Activated B cell treated with CpG ODN at 0.5 μM for 24 hours (primary cell): ENCODE data around the gene C2orf68. TPM values are rescaled to one million over a fixed set of nuclear protein-coding genes. Genes with fewer than 3 reads are reported as not detected.

Source experiments
- ATAC-seq: fragments of 200-7000 bp; cut with Tn5 transposase; one replicate; pipeline ENCODE4 v1.10.0; 2021; ENCODE audit warnings: low read depth, mild to moderate bottlenecking, moderate library complexity
- CTCF ChIA-PET: fragments of 350-600 bp; sonication (Branson Sonifier 250); formaldehyde crosslinking; loops from one replicate; lab custom pipeline; 2021; ENCODE audit warnings: antibody characterized with exemption; lab: Charles Lee
- POLR2A ChIA-PET: fragments of 350-600 bp; sonication (Branson Sonifier 250); formaldehyde crosslinking; loops from one replicate; lab custom pipeline; 2021; ENCODE audit warnings: antibody characterized with exemption; lab: Charles Lee
- DNase-seq: peaks from one replicate; pipeline ENCODE4 v3.0.0; 2022
- H3K27ac Mint-ChIP-seq: one replicate; pipeline ENCODE4 v1.8.0; 2020; ENCODE audit warnings: mixed read lengths
- H3K27me3 Mint-ChIP-seq: one replicate; pipeline ENCODE4 v1.8.0; 2021; ENCODE audit warnings: mixed read lengths
- H3K36me3 Mint-ChIP-seq: one replicate; pipeline ENCODE4 v1.8.0; 2021; ENCODE audit warnings: low read depth, mixed read lengths
- H3K4me1 Mint-ChIP-seq: one replicate; pipeline ENCODE4 v1.8.0; 2021; ENCODE audit warnings: mixed read lengths
- H3K4me3 Mint-ChIP-seq: one replicate; pipeline ENCODE4 v1.8.0; 2020; ENCODE audit warnings: mild to moderate bottlenecking, mixed read lengths
- H3K9me3 Mint-ChIP-seq: one replicate; pipeline ENCODE4 v1.8.0; 2020; ENCODE audit warnings: mixed read lengths
- intact Hi-C: fragments of 100-400 bp; cut with micrococcal nuclease; formaldehyde crosslinking; loops from one replicate; pipeline ENCODE4 v1.15.1; 2024
- total RNA-seq: library from RNA; stranded (reverse); gene quantifications from 2 replicates; pipeline ENCODE4 v1.2.3, GENCODE V29; 2022
- TF ChIP-seq, protein P1 (sequence below): fragments of 200-600 bp; IDR thresholded peaks from one replicate; pipeline ENCODE4 v1.8.0; 2022; ENCODE audit warnings: antibody characterized with exemption, mild to moderate bottlenecking

C2orf68 gene
- total RNA-seq, 1 donor from 2014 or later = 61.5 TPM

GRCh38 chr2:85646166-85646565 is 34.3 kb upstream of the C2orf68 start:
- Mint-ChIP-seq H3K4me3 (no peak overlapping the region), H3K27me3 (no peaks in the 10 kb centered on the region), H3K9me3 (no peaks in the 10 kb centered on the region), H3K36me3 (peaks cover 90% of the 10 kb centered on the region), H3K27ac (no peak overlapping the region), H3K4me1 (peaks cover 24% of the 10 kb centered on the region)
- intact Hi-C loops = no loop called here
- no peak for DNase-seq
- TF ChIP-seq, protein P1, sequence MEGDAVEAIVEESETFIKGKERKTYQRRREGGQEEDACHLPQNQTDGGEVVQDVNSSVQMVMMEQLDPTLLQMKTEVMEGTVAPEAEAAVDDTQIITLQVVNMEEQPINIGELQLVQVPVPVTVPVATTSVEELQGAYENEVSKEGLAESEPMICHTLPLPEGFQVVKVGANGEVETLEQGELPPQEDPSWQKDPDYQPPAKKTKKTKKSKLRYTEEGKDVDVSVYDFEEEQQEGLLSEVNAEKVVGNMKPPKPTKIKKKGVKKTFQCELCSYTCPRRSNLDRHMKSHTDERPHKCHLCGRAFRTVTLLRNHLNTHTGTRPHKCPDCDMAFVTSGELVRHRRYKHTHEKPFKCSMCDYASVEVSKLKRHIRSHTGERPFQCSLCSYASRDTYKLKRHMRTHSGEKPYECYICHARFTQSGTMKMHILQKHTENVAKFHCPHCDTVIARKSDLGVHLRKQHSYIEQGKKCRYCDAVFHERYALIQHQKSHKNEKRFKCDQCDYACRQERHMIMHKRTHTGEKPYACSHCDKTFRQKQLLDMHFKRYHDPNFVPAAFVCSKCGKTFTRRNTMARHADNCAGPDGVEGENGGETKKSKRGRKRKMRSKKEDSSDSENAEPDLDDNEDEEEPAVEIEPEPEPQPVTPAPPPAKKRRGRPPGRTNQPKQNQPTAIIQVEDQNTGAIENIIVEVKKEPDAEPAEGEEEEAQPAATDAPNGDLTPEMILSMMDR = no peak
- ChIA-PET CTCF (interaction anchor here (1.9 kb wide), 1 partner anchor 9 kb away, joined by 12 read pairs; no protein-coding TSS in a partner anchor), POLR2A (no interaction called here)
- ATAC-seq = no peak

GRCh38 chr2:85644909-85645308 is 33.0 kb upstream of the C2orf68 start:
- DNase-seq (no peak), ATAC-seq (no peak)
- POLR2A ChIA-PET = no interaction called here
- TF ChIP-seq, protein P1 = no peak
- Mint-ChIP-seq H3K4me1 (peaks cover 24% of the 10 kb centered on the region), H3K27ac (no peak overlapping the region), H3K9me3 (no peaks in the 10 kb centered on the region), H3K4me3 (no peak overlapping the region), H3K27me3 (no peaks in the 10 kb centered on the region), H3K36me3 (peaks cover 94% of the 10 kb centered on the region)
- intact Hi-C loops = no loop called here
- CTCF ChIA-PET = interaction anchor here (1.9 kb wide), 1 partner anchor 8 kb away, joined by 12 read pairs; no protein-coding TSS in a partner anchor

DNA sequence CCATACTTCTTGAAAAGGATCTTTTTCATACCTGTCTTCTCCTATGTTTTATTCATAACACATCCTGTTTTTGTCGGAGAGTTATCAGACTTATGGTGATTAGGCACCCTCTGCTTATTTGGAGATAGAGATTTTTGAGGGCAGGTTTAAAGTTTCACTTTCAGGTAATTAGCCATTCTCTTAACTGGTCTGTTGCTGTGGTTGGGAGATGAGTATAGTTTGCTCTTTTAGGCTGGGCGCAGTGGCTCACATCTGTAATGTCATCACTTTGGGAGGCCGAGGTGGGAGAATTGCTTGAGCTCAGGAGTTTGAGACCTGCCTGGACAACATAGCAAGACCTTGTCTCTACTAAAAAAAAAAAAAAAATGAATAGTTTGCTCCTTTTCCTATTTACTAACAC is 30.9 kb upstream of the C2orf68 start:
- ChIA-PET POLR2A (interaction anchor here (0.7 kb wide), 2 partner anchors 19 to 94 kb away, joined by 3 to 4 read pairs; no protein-coding TSS in a partner anchor), CTCF (no interaction called here)
- peaks cover 92% of the 10 kb centered on the region for H3K36me3 Mint-ChIP-seq
- DNase-seq (no peak), ATAC-seq (no peak)
- intact Hi-C loops = no loop called here
- TF ChIP-seq, protein P1 = no peak
- H3K9me3 Mint-ChIP-seq = no peaks in the 10 kb centered on the region
- H3K27ac Mint-ChIP-seq = no peak overlapping the region
- no peak overlapping the region for H3K4me3 Mint-ChIP-seq
- H3K27me3 Mint-ChIP-seq = no peaks in the 10 kb centered on the region
- H3K4me1 Mint-ChIP-seq = peaks cover 8% of the 10 kb centered on the region

DNA sequence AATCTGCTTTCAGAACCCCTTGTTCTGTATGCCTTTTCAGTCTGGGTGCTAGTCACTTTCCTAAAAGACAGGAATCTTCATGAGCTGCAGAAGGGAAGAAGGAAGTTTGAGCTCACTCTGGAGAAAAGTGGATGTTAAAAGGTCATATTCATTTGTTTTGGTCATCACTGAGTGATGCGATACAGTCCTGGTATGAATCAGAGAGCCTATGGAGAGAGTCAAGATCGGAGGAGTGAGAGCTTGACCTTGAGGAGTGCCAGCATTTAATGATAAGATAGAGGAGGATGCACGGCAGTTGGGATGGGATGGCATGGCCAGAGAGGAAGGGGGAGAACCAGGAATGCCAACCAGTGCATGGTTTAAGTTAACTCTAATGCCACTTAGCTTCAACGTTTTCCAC is 23.8 kb upstream of the C2orf68 start:
- TF ChIP-seq, protein P1 = no peak
- intact Hi-C loops = loop anchor here (5.0 kb wide), 1 partner anchor 42 kb away; no protein-coding TSS in a partner anchor
- ChIA-PET CTCF (interaction anchor here (0.7 to 6.2 kb wide), 5 partner anchors 13 to 179 kb away, joined by 3 to 82 read pairs (median 17); no protein-coding TSS in a partner anchor), POLR2A (no interaction called here)
- Mint-ChIP-seq H3K4me1 (peaks cover 5% of the 10 kb centered on the region), H3K27ac (no peak overlapping the region), H3K36me3 (peaks cover 86% of the 10 kb centered on the region), H3K27me3 (no peaks in the 10 kb centered on the region), H3K9me3 (no peaks in the 10 kb centered on the region), H3K4me3 (no peak overlapping the region)
- no peak for ATAC-seq
- no peak for DNase-seq

- intact Hi-C loops = loop anchor here (5.0 kb wide), 1 partner anchor 42 kb away; no protein-coding TSS in a partner anchor
- DNase-seq (no peak), ATAC-seq (no peak)
- no peaks in the 10 kb centered on the region for H3K27me3 Mint-ChIP-seq
- H3K4me1 Mint-ChIP-seq = peaks cover 5% of the 10 kb centered on the region
- H3K36me3 Mint-ChIP-seq = peaks cover 88% of the 10 kb centered on the region
- POLR2A ChIA-PET = no interaction called here
- no peak overlapping the region for H3K4me3 Mint-ChIP-seq
- H3K27ac Mint-ChIP-seq = no peak overlapping the region
- TF ChIP-seq, protein P1 = no peak
- no peaks in the 10 kb centered on the region for H3K9me3 Mint-ChIP-seq
- CTCF ChIA-PET = interaction anchor here (1.2 to 6.2 kb wide), 2 partner anchors 72 to 74 kb away, joined by 3 to 82 read pairs; partner anchors contain the start of gene GGCX
Observed at GRCh38 chr2:85635011-85635410, 23.1 kb upstream of the C2orf68 start.
